Measurements from ENCODE around the gene NDST3.
A peak's percentile ranks its signal among the peaks of the same experiment; 100 is the strongest.
"Not testable (repeated sequence)": the region's sequence is repeated elsewhere in the genome, so short reads cannot be mapped to it uniquely, and the experiment has no call there.

The NDST3 gene

DNA sequence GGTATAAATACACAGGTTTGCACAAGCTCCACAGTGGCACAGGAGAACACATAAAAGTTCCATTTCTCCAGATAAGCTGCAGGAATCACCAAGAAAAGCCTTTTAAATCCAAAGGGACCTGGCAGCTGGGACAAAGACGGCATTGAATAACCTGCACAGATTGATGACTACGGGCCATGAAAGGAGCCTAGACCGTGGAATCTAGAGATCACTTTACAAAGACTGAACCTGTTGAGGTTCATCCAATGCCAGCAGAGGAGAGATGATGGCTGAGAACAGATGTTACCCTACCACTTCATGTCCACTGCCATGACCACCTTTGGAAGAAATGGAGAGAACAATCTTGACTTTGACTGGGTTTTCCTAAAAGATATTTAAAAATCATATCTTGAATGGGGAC, 229.8 kb downstream of the NDST3 start:
- Histone ChIP-seq H3K9me3 (ENCODE audit: control insufficient read depth, low read length) (no peaks in the 10 kb centered on the region), H3K4me1 (ENCODE audit: control insufficient read depth, insufficient read depth, low read length) (no peaks in the 10 kb centered on the region), H3K27me3 (ENCODE audit: control insufficient read depth, insufficient read depth, low read length, poor library complexity, severe bottlenecking) (no peaks in the 10 kb centered on the region), H3K4me3 (ENCODE audit: insufficient read depth, low read depth, low read length) (no peak overlapping the region), H3K36me3 (ENCODE audit: control insufficient read depth, insufficient read depth, low read length) (no peaks in the 10 kb centered on the region), H3K27ac (ENCODE audit: insufficient read depth, low read depth, low read length, poor library complexity, severe bottlenecking) (no peak overlapping the region)
- WGBS, 2 experiments, result 96% methylated on average over 3 of the region's 3 CpGs

DNA sequence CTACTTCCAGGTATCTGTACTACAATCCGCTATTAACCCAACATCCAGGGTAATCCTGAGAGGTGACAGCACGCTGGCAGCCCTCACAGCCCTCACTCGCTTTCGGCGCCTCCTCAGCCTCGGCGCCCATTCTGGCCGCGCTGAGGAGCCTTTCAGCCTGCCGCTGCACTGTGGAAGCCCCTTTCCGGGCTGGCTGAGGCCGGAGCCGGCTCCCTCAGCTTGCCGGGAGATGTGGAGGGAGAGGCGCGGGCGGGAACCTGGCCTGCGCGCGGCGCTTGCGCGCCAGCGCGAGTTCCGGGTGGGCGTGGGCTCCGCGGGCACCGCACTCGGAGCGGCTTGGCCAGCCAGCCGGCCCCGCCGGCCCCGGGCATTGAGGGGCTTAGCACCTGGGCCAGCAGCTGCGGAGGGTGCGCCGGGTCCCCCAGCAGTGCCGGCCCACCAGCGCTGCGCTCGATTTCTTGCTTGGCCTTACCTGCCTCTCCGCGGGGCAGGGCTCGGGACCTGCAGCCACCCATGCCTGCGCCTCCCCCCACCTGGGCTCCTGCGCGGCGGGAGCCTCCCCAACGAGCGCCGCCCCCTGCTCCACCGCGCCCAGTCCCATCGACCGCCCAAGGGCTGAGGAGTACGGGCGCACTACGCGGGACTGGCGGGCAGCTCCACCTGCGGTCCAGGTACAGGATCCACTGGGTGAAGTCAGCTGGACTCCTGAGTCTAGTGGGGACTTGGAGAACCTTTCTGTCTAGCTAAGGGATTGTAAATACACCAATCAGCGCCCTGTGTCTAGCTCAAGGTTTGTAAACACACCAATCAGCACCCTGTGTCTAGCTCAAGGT, 231.2 kb downstream of the NDST3 start:
- no peaks in the 10 kb centered on the region for H3K9me3 ChIP-seq (ENCODE audit: control insufficient read depth, low read length)
- no peaks in the 10 kb centered on the region for H3K27me3 ChIP-seq (ENCODE audit: control insufficient read depth, insufficient read depth, low read length, poor library complexity, severe bottlenecking)
- no peak overlapping the region for H3K4me3 ChIP-seq (ENCODE audit: insufficient read depth, low read depth, low read length)
- H3K27ac ChIP-seq (ENCODE audit: insufficient read depth, low read depth, low read length, poor library complexity, severe bottlenecking), result no peak overlapping the region
- no peaks in the 10 kb centered on the region for H3K4me1 ChIP-seq (ENCODE audit: control insufficient read depth, insufficient read depth, low read length)
- 75 to 82% methylated on average over 64 of the region's 64 CpGs for WGBS, 2 experiments
- H3K36me3 ChIP-seq (ENCODE audit: control insufficient read depth, insufficient read depth, low read length), result no peaks in the 10 kb centered on the region

DNA sequence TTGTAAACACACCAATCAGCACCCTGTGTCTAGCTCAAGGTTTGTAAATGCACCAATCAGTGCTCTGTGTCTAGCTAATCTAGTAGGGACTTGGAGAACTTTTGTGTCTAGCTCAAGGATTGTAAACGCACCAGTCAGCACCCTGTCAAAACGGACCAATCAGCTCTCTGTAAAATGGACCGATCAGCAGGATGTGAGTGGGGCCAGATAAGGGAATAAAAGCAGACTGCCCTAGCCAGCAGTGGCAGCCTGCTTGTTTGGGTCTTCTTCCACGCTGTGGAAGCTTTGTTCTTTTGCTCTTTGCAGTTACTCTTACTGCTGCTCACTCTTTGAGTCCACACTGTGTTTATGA, 231.8 kb downstream of the NDST3 start:
- H3K4me1 ChIP-seq (ENCODE audit: control insufficient read depth, insufficient read depth, low read length); H3K27ac ChIP-seq (ENCODE audit: insufficient read depth, low read depth, low read length, poor library complexity, severe bottlenecking); H3K9me3 ChIP-seq (ENCODE audit: control insufficient read depth, low read length); H3K4me3 ChIP-seq (ENCODE audit: insufficient read depth, low read depth, low read length); H3K27me3 ChIP-seq (ENCODE audit: control insufficient read depth, insufficient read depth, low read length, poor library complexity, severe bottlenecking); H3K36me3 ChIP-seq (ENCODE audit: control insufficient read depth, insufficient read depth, low read length): not testable (repeated sequence)
- 85 to 96% methylated on average over 4 of the region's 4 CpGs for WGBS, 2 experiments

DNA sequence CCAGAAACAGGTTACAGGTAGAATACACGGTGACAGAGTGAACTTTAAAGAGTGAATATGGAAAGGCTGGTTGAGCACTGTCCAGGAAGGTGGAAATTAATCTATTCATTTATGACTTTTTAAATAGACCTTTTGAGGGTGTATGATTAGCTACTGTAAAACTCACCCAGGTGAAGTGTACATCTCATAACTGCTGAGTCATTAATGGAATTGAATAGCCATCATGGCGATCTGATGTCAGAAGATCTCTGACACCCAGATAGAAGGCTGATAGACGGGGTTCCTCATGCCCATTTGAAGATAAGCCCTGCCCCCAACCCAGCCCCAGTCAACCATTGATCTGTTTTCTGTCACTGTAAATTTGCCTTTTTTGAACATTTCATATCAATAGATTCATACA, 234.5 kb downstream of the NDST3 start:
- Histone ChIP-seq H3K36me3 (ENCODE audit: control insufficient read depth, insufficient read depth, low read length) (no peaks in the 10 kb centered on the region), H3K4me1 (ENCODE audit: control insufficient read depth, insufficient read depth, low read length) (no peaks in the 10 kb centered on the region), H3K4me3 (ENCODE audit: insufficient read depth, low read depth, low read length) (no peak overlapping the region), H3K27ac (ENCODE audit: insufficient read depth, low read depth, low read length, poor library complexity, severe bottlenecking) (no peak overlapping the region), H3K27me3 (ENCODE audit: control insufficient read depth, insufficient read depth, low read length, poor library complexity, severe bottlenecking) (no peaks in the 10 kb centered on the region), H3K9me3 (ENCODE audit: control insufficient read depth, low read length) (no peaks in the 10 kb centered on the region)
- WGBS, 2 experiments, result 95 to 96% methylated on average over 3 of the region's 3 CpGs

DNA sequence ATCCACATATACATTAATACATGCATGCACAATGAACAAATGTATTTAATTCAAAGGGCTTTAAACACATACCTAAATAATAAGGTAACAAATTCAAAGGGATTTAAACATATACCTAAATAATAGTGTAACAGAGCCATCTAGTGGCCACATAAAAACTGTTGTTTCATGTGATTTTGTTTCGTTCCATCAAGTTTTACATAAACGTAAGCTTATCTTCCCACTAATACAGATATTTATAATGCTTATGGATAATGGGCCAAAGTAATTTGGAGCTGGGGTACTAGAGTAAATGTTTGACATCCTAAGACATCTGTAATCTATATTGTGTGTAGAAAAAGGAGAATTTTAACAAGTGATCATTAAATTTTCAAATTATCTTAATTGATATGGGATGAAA, 236.2 kb downstream of the NDST3 start:
- Histone ChIP-seq H3K4me1 (ENCODE audit: control insufficient read depth, insufficient read depth, low read length) (no peaks in the 10 kb centered on the region), H3K36me3 (ENCODE audit: control insufficient read depth, insufficient read depth, low read length) (no peaks in the 10 kb centered on the region), H3K27ac (ENCODE audit: insufficient read depth, low read depth, low read length, poor library complexity, severe bottlenecking) (no peak overlapping the region), H3K27me3 (ENCODE audit: control insufficient read depth, insufficient read depth, low read length, poor library complexity, severe bottlenecking) (no peaks in the 10 kb centered on the region), H3K4me3 (ENCODE audit: insufficient read depth, low read depth, low read length) (no peak overlapping the region), H3K9me3 (ENCODE audit: control insufficient read depth, low read length) (no peaks in the 10 kb centered on the region)
- WGBS, 2 experiments, result 40% methylated on average over 1 of the region's 2 CpGs; no CpG with 5 or more reads in 1 of the 2 experiments

DNA sequence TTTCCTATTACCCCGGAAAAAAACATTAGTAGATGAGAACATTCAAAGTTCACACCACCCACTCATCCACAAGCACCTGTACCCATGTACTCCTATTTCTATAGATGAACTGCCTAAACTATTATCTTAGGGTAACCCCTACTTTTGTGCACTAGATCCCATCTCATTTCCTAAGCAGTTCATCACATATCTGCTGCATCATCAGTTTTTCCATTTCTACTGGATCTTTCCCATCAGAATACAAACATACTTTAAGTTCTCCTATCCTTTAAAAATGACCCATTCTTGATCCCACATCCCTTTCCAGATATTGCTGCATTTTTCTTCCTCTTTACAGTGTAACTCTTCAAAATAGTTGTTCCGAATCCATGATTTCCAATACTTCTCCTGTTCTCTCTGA, 237.5 kb downstream of the NDST3 start:
- H3K4me1 ChIP-seq (ENCODE audit: control insufficient read depth, insufficient read depth, low read length), result no peaks in the 10 kb centered on the region
- H3K27me3 ChIP-seq (ENCODE audit: control insufficient read depth, insufficient read depth, low read length, poor library complexity, severe bottlenecking), result no peaks in the 10 kb centered on the region
- WGBS, 2 experiments, result 92 to 95% methylated on average over 2 of the region's 2 CpGs
- H3K27ac ChIP-seq (ENCODE audit: insufficient read depth, low read depth, low read length, poor library complexity, severe bottlenecking), result no peak overlapping the region
- no peaks in the 10 kb centered on the region for H3K9me3 ChIP-seq (ENCODE audit: control insufficient read depth, low read length)
- H3K36me3 ChIP-seq (ENCODE audit: control insufficient read depth, insufficient read depth, low read length), result no peaks in the 10 kb centered on the region
- H3K4me3 ChIP-seq (ENCODE audit: insufficient read depth, low read depth, low read length), result no peak overlapping the region

DNA sequence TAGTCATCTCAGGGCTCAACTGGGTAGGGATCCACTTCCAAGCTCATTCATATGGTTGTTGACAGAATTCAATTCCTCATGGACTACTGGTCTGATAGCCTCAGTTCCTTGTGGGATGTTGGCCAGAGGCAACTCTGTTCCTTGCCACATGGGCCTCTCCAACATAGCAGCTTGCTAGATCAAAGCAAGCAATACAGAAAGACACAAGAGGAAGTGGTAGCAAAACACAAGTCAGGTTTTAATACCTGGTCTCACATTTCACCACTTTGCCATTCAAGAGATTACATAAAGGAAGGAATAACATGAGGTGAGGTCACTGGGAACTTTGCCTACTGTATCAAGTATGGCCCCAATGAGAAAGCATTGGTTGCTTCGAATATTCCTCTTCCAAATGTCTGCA, 239.4 kb downstream of the NDST3 start:
- no peaks in the 10 kb centered on the region for H3K36me3 ChIP-seq (ENCODE audit: control insufficient read depth, insufficient read depth, low read length)
- no peaks in the 10 kb centered on the region for H3K4me1 ChIP-seq (ENCODE audit: control insufficient read depth, insufficient read depth, low read length)
- no peak overlapping the region for H3K27ac ChIP-seq (ENCODE audit: insufficient read depth, low read depth, low read length, poor library complexity, severe bottlenecking)
- no peaks in the 10 kb centered on the region for H3K27me3 ChIP-seq (ENCODE audit: control insufficient read depth, insufficient read depth, low read length, poor library complexity, severe bottlenecking)
- no peaks in the 10 kb centered on the region for H3K9me3 ChIP-seq (ENCODE audit: control insufficient read depth, low read length)
- H3K4me3 ChIP-seq (ENCODE audit: insufficient read depth, low read depth, low read length), result no peak overlapping the region
- WGBS, 2 experiments, result 92 to 96% methylated on average over 1 of the region's 1 CpG

DNA sequence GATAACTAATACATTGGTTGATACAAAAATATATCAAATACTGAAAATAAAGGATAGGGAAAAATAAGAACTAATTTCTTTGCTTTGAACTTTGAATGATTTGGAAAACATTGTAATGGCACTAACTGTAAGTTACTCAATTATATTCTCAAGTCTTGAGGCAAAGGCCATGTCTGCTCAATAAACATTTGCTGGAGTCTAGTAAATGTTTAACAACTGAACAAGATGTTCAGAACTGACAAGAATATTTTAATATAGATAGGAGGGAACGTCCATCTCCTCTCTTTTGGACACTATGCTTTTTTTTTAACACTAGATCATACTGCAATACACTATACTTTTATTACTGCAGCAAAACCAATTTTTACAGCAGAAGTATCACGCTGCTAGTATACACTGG, 242.3 kb downstream of the NDST3 start:
- Histone ChIP-seq H3K27me3 (ENCODE audit: control insufficient read depth, insufficient read depth, low read length, poor library complexity, severe bottlenecking) (no peaks in the 10 kb centered on the region), H3K4me3 (ENCODE audit: insufficient read depth, low read depth, low read length) (no peak overlapping the region), H3K36me3 (ENCODE audit: control insufficient read depth, insufficient read depth, low read length) (peaks cover 6% of the 10 kb centered on the region), H3K9me3 (ENCODE audit: control insufficient read depth, low read length) (no peaks in the 10 kb centered on the region), H3K27ac (ENCODE audit: insufficient read depth, low read depth, low read length, poor library complexity, severe bottlenecking) (no peak overlapping the region), H3K4me1 (ENCODE audit: control insufficient read depth, insufficient read depth, low read length) (peaks cover 13% of the 10 kb centered on the region)
- WGBS, 2 experiments, result 94 to 100% methylated on average over 1 to 2 of the region's 2 CpGs

DNA sequence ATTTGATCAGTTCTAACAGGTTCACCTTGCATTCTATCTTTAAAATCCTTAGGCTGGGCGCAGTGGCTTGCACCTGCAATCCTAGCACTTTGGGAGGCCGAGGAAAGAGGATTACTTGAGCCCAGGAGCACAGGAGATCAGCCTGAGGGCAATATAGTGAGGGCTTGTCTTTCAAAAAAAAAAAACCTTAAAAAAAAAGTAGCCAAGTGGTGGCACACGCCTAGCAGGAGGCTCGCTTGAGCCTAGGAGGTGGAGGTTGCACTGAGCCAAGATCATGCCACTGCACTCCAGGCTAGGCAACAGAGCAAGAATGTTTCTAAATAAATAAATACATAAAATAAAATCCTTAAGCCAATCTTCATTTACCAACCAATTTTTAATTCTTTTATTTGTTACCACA, 243.0 kb downstream of the NDST3 start:
- H3K27ac ChIP-seq (ENCODE audit: insufficient read depth, low read depth, low read length, poor library complexity, severe bottlenecking), result no peak overlapping the region
- H3K27me3 ChIP-seq (ENCODE audit: control insufficient read depth, insufficient read depth, low read length, poor library complexity, severe bottlenecking), result no peaks in the 10 kb centered on the region
- peaks cover 17% of the 10 kb centered on the region for H3K4me1 ChIP-seq (ENCODE audit: control insufficient read depth, insufficient read depth, low read length)
- no peaks in the 10 kb centered on the region for H3K9me3 ChIP-seq (ENCODE audit: control insufficient read depth, low read length)
- 86 to 89% methylated on average over 4 of the region's 4 CpGs for WGBS, 2 experiments
- H3K36me3 ChIP-seq (ENCODE audit: control insufficient read depth, insufficient read depth, low read length), result peaks cover 6% of the 10 kb centered on the region
- H3K4me3 ChIP-seq (ENCODE audit: insufficient read depth, low read depth, low read length), result no peak overlapping the region

DNA sequence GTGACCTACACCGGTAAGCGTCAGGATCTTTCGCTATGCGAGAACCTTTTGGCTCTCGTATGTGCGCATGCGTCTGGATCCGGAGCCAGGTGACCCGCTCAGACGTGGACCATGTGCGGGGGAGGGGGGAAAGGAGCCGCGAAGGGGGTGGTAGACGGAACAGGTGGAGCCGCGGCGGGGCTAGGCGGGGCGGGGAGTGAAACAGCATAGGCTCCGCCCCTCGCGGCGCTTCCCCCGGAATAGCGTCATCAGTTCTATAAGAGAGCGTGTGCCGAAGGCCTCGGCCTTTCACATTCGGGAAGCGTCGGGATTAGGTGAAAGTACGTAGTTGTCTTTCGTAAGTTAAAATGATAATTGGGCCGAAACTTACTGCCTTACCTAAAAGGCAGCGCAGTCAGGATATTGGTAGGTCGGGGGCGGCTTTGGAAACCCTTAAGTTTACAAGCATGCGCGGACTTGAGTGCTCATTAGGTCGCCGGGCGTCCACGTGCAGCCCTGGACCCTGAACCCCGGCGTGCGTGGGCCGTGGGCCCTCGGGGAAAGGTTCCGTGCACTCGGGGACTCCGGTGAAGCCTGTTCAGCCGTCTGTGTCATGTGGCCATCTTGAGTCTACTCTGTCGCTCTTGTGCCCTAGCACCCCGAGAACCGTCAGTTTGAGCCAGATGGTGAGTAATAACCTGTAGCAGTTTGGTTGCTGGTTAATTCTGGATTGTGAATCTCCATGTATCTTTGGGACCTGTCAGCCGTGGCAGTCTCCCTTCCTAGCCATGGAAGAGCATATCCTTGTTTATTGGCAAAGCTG, 244.4 kb downstream of the NDST3 start:
- peak overlapping the region; percentile 67 for H3K27ac ChIP-seq (ENCODE audit: insufficient read depth, low read depth, low read length, poor library complexity, severe bottlenecking)
- H3K9me3 ChIP-seq (ENCODE audit: control insufficient read depth, low read length), result no peaks in the 10 kb centered on the region
- H3K4me3 ChIP-seq (ENCODE audit: insufficient read depth, low read depth, low read length), result peak overlapping the region; percentile 92
- H3K4me1 ChIP-seq (ENCODE audit: control insufficient read depth, insufficient read depth, low read length), result peaks cover 17% of the 10 kb centered on the region
- no peaks in the 10 kb centered on the region for H3K27me3 ChIP-seq (ENCODE audit: control insufficient read depth, insufficient read depth, low read length, poor library complexity, severe bottlenecking)
- WGBS, 2 experiments, result 1 to 3% methylated on average over 56 of the region's 56 CpGs
- peaks cover 6% of the 10 kb centered on the region for H3K36me3 ChIP-seq (ENCODE audit: control insufficient read depth, insufficient read depth, low read length)

All from ectodermal cell (in vitro differentiated cells).